GM12873 (cell line): ENCODE results near the gene SAC3D1.

Experiments used
- CTCF ChIP-seq: IDR thresholded peaks from 2 replicates; pipeline ENCODE4 v1.5.1; 2012; ENCODE audit warnings: low read depth, mild to moderate bottlenecking, moderate library complexity, low read length, control low read depth; ENCODE audit not compliant: insufficient read depth; ENCODE audit errors: missing control alignments

Gene SAC3D1

GRCh38 chr11:65045728-65046127 is 4.7 kb downstream of the SAC3D1 start:
- TF ChIP-seq CTCF: no peak

GRCh38 chr11:65047581-65048422 is 6.8 kb downstream of the SAC3D1 start:
- TF ChIP-seq CTCF: no peak

GRCh38 chr11:65051398-65051858 is 10.4 kb downstream of the SAC3D1 start:
- no peak for TF ChIP-seq CTCF

GRCh38 chr11:65053827-65054508 is 13.0 kb downstream of the SAC3D1 start:
- no peak for TF ChIP-seq CTCF

- no peak for TF ChIP-seq CTCF
Measured at GRCh38 chr11:65055538-65055937, 14.5 kb downstream of the SAC3D1 start.

- TF ChIP-seq CTCF: no peak
Measured at GRCh38 chr11:65056999-65057398, 16.0 kb downstream of the SAC3D1 start.

GRCh38 chr11:65057526-65057925 is 16.5 kb downstream of the SAC3D1 start:
- TF ChIP-seq CTCF: no peak
